Measurements from ENCODE around the gene FAAP20. TPM values are rescaled to one million over a fixed set of nuclear protein-coding genes. Genes with fewer than 3 reads are reported as not detected.

FAAP20 gene
- total and polyA plus RNA-seq, 3 donors from 2014 or later: 65.5 to 72.6 (median 72.0) TPM

- H3K4me3 ChIP-seq: no peak overlapping the region
- WGBS, 2 donors: 93 to 95% methylated on average over 19 to 30 of the region's 30 CpGs
- no peaks in the 10 kb centered on the region for H3K36me3 ChIP-seq (ENCODE audit: low read depth, missing control alignments)
- intact Hi-C loops (cut with DNase I; ENCODE audit: low total_unique reads): no loop called here
- H3K27ac ChIP-seq: no peak overlapping the region
- no peak for TF ChIP-seq CTCF (IDR thresholded peaks at IDR 0.05)
- no peak for TF ChIP-seq POLR2A (IDR thresholded peaks at IDR 0.05)
- H3K9me3 ChIP-seq: no peaks in the 10 kb centered on the region
- DNase-seq: no peak
- H3K27me3 ChIP-seq: no peaks in the 10 kb centered on the region
- H3K4me1 ChIP-seq: no peaks in the 10 kb centered on the region
Observed at GRCh38 chr1:2143814-2144500, 50.6 kb downstream of the FAAP20 start.

- H3K27me3 ChIP-seq: no peaks in the 10 kb centered on the region
- no peak for DNase-seq
- intact Hi-C loops (cut with DNase I; ENCODE audit: low total_unique reads): no loop called here
- no peaks in the 10 kb centered on the region for H3K36me3 ChIP-seq (ENCODE audit: low read depth, missing control alignments)
- 81 to 85% methylated on average over 4 of the region's 4 CpGs for WGBS, 2 donors
- no peak overlapping the region for H3K27ac ChIP-seq
- H3K4me1 ChIP-seq: peaks cover under 1% of the 10 kb centered on the region
- TF ChIP-seq POLR2A (IDR thresholded peaks at IDR 0.05): no peak
- TF ChIP-seq CTCF (IDR thresholded peaks at IDR 0.05): no peak
- H3K9me3 ChIP-seq: no peaks in the 10 kb centered on the region
- no peak overlapping the region for H3K4me3 ChIP-seq
Observed at GRCh38 chr1:2141025-2141424, 53.5 kb downstream of the FAAP20 start.

Other genes starting within 250 kb of the FAAP20 start
- gene CFAP74, start 191.0 kb downstream of the FAAP20 start, total RNA-seq: 10 to 100 TPM; 16.4 to 25.5 TPM
- gene CFAP74, start 191.0 kb downstream of the FAAP20 start, polyA plus RNA-seq (ENCODE audit: insufficient read depth, low read depth, low replicate concordance): 24.9 TPM
- gene GABRD, start 175.4 kb downstream of the FAAP20 start, total RNA-seq: 10 to 100 TPM; 16.9 to 18.1 TPM
- 7.8 TPM for gene GABRD, start 175.4 kb downstream of the FAAP20 start, polyA plus RNA-seq (ENCODE audit: insufficient read depth, low read depth, low replicate concordance)
- 100 to 1,000 TPM in 1 of 2 donors, 10 to 100 TPM in 1; 86.4 to 123 TPM for gene PRKCZ, start 144.4 kb downstream of the FAAP20 start, total RNA-seq
- 142 TPM for gene PRKCZ, start 144.4 kb downstream of the FAAP20 start, polyA plus RNA-seq (ENCODE audit: insufficient read depth, low read depth, low replicate concordance)
- gene SKI, start 33.5 kb upstream of the FAAP20 start, total RNA-seq: 10 to 100 TPM; 85.7 to 87.1 TPM
- 40.2 TPM for gene SKI, start 33.5 kb upstream of the FAAP20 start, polyA plus RNA-seq (ENCODE audit: insufficient read depth, low read depth, low replicate concordance)
- gene MORN1, start 196.8 kb upstream of the FAAP20 start, total RNA-seq: 10 to 100 TPM; 30.4 to 34.5 TPM
- 30.9 TPM for gene MORN1, start 196.8 kb upstream of the FAAP20 start, polyA plus RNA-seq (ENCODE audit: insufficient read depth, low read depth, low replicate concordance)
- gene RER1, start 197.1 kb upstream of the FAAP20 start, total RNA-seq: 100 to 1,000 TPM in 1 of 2 donors, 10 to 100 TPM in 1; 89.9 to 104 TPM
- gene RER1, start 197.1 kb upstream of the FAAP20 start, polyA plus RNA-seq (ENCODE audit: insufficient read depth, low read depth, low replicate concordance): 262 TPM
- 10 to 100 TPM; 50.4 to 52.8 TPM for gene PEX10, start 217.8 kb upstream of the FAAP20 start, total RNA-seq
- gene PEX10, start 217.8 kb upstream of the FAAP20 start, polyA plus RNA-seq (ENCODE audit: insufficient read depth, low read depth, low replicate concordance): 49.5 TPM

All from testis (tissue), 3 donors.